ENCODE measurements around the gene GRK4. TPM values are rescaled to one million over a fixed set of nuclear protein-coding genes. Genes with fewer than 3 reads are reported as not detected.

The GRK4 gene
- total RNA-seq, 1 donor from 2014 or later = 1.3 TPM

DNA sequence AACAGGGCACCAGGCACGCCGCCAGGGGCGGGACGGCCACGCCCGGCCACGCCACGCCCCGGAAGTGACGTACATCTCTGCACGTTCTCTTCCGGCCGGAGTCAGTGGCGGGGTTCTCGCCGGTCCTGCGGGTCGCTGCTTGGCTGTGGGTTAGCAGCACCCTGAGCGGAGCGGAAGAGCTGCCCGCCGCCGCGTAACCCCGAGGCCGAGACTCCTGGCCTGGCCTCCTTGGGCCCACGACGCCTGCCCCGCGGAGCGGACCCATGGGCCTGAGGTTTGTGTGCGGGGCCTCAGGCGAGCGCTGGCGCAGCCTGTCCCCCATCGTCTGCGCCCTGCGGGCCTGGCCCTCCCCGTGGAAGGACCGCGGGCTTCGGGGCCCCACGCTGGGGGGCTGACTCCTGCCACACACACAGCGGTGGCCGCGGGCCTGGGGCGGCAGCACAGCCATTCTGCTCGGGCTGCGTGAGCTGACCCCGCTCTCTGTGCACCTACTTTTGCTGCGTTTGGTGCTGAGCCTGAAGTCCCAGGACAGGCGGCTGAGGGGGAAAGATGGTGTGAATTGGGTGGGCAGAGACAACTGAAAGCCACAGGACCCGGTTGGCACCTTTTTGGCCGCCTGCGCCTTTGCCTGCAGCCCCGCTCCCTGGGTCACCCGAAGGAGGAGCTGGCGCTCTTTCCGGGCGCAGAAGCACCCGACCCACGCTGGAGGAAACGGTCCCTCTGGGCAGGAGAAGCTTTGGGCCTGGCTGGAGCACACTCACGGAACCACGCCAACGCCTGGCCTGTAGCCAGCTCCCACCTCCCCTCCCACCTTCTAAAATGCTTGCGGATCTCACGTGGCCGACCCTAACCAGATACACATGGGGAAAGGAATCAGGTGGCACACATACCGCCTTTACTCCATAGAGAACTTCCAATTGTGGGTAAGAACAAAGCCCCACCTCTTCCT, 28.3 kb upstream of the GRK4 start:
- Mint-ChIP-seq H3K9me3 (no peaks in the 10 kb centered on the region), H3K36me3 (peaks cover 10% of the 10 kb centered on the region), H3K27ac (peak overlapping the region; percentile 57), H3K4me1 (peaks cover 23% of the 10 kb centered on the region), H3K4me3 (peak overlapping the region; percentile 92), H3K27me3 (ENCODE audit: insufficient read depth, low read depth) (peaks cover 13% of the 10 kb centered on the region)
- Histone ChIP-seq H3K4me3 (peak overlapping the region; percentile 92), H3K9ac (peak overlapping the region; percentile 85), H3K27me3 (no peaks in the 10 kb centered on the region), H3K9me3 (ENCODE audit: low read depth) (no peaks in the 10 kb centered on the region), H3K79me2 (ENCODE audit: low read depth) (peaks cover 38% of the 10 kb centered on the region), H3F3A (ENCODE audit: low read depth) (peaks cover 30% of the 10 kb centered on the region), H3K4me1 (peaks cover 15% of the 10 kb centered on the region), H3K4me2 (peak overlapping the region; percentile 92), H4K20me1 (ENCODE audit: low read depth) (peaks cover 41% of the 10 kb centered on the region), H3K36me3 (no peaks in the 10 kb centered on the region), H2AFZ (replicated peaks) (peak overlapping the region; percentile 46), H3K27ac (no peak overlapping the region)
- peak; percentile 96 for DNase-seq (ENCODE audit: low spot score)
- TF ChIP-seq, protein P1, sequence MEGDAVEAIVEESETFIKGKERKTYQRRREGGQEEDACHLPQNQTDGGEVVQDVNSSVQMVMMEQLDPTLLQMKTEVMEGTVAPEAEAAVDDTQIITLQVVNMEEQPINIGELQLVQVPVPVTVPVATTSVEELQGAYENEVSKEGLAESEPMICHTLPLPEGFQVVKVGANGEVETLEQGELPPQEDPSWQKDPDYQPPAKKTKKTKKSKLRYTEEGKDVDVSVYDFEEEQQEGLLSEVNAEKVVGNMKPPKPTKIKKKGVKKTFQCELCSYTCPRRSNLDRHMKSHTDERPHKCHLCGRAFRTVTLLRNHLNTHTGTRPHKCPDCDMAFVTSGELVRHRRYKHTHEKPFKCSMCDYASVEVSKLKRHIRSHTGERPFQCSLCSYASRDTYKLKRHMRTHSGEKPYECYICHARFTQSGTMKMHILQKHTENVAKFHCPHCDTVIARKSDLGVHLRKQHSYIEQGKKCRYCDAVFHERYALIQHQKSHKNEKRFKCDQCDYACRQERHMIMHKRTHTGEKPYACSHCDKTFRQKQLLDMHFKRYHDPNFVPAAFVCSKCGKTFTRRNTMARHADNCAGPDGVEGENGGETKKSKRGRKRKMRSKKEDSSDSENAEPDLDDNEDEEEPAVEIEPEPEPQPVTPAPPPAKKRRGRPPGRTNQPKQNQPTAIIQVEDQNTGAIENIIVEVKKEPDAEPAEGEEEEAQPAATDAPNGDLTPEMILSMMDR (IDR thresholded peaks at IDR 0.05) = no peak
- TF ChIP-seq EZH2phosphoT487 (IDR thresholded peaks at IDR 0.05) = no peak
- no peak for TF ChIP-seq EZH2 (IDR thresholded peaks at IDR 0.05)

GRCh38 chr4:2935762-2936743, 27.3 kb upstream of the GRK4 start:
- H3K36me3 Mint-ChIP-seq = peaks cover 12% of the 10 kb centered on the region

GRCh38 chr4:2936773-2937145, 26.6 kb upstream of the GRK4 start:
- Histone ChIP-seq H3K4me3 (no peak overlapping the region), H3K36me3 (no peaks in the 10 kb centered on the region), H3K4me1 (peaks cover 15% of the 10 kb centered on the region), H3K4me2 (no peak overlapping the region), H2AFZ (replicated peaks) (no peak overlapping the region), H3K27me3 (no peaks in the 10 kb centered on the region), H3F3A (ENCODE audit: low read depth) (peaks cover 28% of the 10 kb centered on the region), H3K27ac (no peak overlapping the region), H3K9me3 (ENCODE audit: low read depth) (no peaks in the 10 kb centered on the region), H4K20me1 (ENCODE audit: low read depth) (peaks cover 41% of the 10 kb centered on the region), H3K9ac (no peak overlapping the region), H3K79me2 (ENCODE audit: low read depth) (peaks cover 38% of the 10 kb centered on the region)
- no peak for DNase-seq (ENCODE audit: low spot score)
- Mint-ChIP-seq H3K36me3 (peaks cover 12% of the 10 kb centered on the region), H3K27me3 (ENCODE audit: insufficient read depth, low read depth) (peaks cover 16% of the 10 kb centered on the region), H3K4me1 (peaks cover 23% of the 10 kb centered on the region), H3K27ac (no peak overlapping the region), H3K4me3 (peak overlapping the region; percentile 92), H3K9me3 (no peaks in the 10 kb centered on the region)
- TF ChIP-seq, protein P1 (IDR thresholded peaks at IDR 0.05) = no peak
- TF ChIP-seq EZH2phosphoT487 (IDR thresholded peaks at IDR 0.05) (no peak), EZH2 (IDR thresholded peaks at IDR 0.05) (no peak)

More at GRCh38 chr4:2935762-2936743, 27.3 kb upstream of the GRK4 start:
- no peak overlapping the region for H3K9ac ChIP-seq
- TF ChIP-seq EZH2 (IDR thresholded peaks at IDR 0.05) = no peak
- no peak for TF ChIP-seq EZH2phosphoT487 (IDR thresholded peaks at IDR 0.05)
- TF ChIP-seq, protein P1 (IDR thresholded peaks at IDR 0.05) = no peak
- peak overlapping the region; percentile 92 for H3K4me2 ChIP-seq
- no peaks in the 10 kb centered on the region for H3K27me3 ChIP-seq
- Mint-ChIP-seq H3K9me3 (no peaks in the 10 kb centered on the region), H3K27ac (no peak overlapping the region), H3K27me3 (ENCODE audit: insufficient read depth, low read depth) (peaks cover 16% of the 10 kb centered on the region), H3K4me1 (peaks cover 23% of the 10 kb centered on the region), H3K4me3 (peak overlapping the region; percentile 92)
- no peak overlapping the region for H3K27ac ChIP-seq
- no peak overlapping the region for H2AFZ ChIP-seq (replicated peaks)
- H3K4me1 ChIP-seq = peaks cover 15% of the 10 kb centered on the region
- H4K20me1 ChIP-seq (ENCODE audit: low read depth) = peaks cover 41% of the 10 kb centered on the region
- peaks cover 38% of the 10 kb centered on the region for H3K79me2 ChIP-seq (ENCODE audit: low read depth)
- peaks cover 28% of the 10 kb centered on the region for H3F3A ChIP-seq (ENCODE audit: low read depth)
- H3K4me3 ChIP-seq = peak overlapping the region; percentile 92
- DNase-seq (ENCODE audit: low spot score) = peak; percentile 75
- no peaks in the 10 kb centered on the region for H3K9me3 ChIP-seq (ENCODE audit: low read depth)
- H3K36me3 ChIP-seq = no peaks in the 10 kb centered on the region
